HAP-1 (cell line): ENCODE data around the gene ZFR2.

Source experiments
- DNase-seq, 2 experiments: peaks; one replicate each; pipeline ENCODE4 v3.0.0-alpha.2; 2016 to 2020; ENCODE audit warnings: low spot score in 2 of 2
- H3K27me3 ChIP-seq: fragments of 250-450 bp; sonication (Bioruptor Pico); 2 replicates; pipeline ENCODE4 v1.5.1; 2020; ENCODE audit warnings: low read depth, mild to moderate bottlenecking, moderate library complexity
- H3K36me3 ChIP-seq: fragments of 250-450 bp; sonication (Bioruptor Pico); replicated peaks from 2 replicates; pipeline ENCODE4 v1.5.1; 2020; ENCODE audit warnings: mild to moderate bottlenecking
- H3K4me1 ChIP-seq: fragments of 250-450 bp; sonication (Bioruptor Pico); 2 replicates; pipeline ENCODE4 v1.5.1; 2020; ENCODE audit warnings: mild to moderate bottlenecking
- H3K4me3 ChIP-seq: fragments of 250-450 bp; sonication (Bioruptor Pico); 2 replicates; pipeline ENCODE4 v1.5.1; 2020; ENCODE audit warnings: mild to moderate bottlenecking, moderate library complexity
- H3K9me3 ChIP-seq: fragments of 250-450 bp; sonication (Bioruptor Pico); 2 replicates; pipeline ENCODE4 v1.5.1; 2020; ENCODE audit warnings: mild to moderate bottlenecking, moderate library complexity
- in situ Hi-C: fragments of 300-500 bp; cut with MboI; formaldehyde crosslinking; loops from 3 replicates; pipeline ENCODE4 v1.14.3; 2020; ENCODE audit warnings: low sequenced_read_pairs, inconsistent platforms, mixed read lengths

The ZFR2 gene

DNA sequence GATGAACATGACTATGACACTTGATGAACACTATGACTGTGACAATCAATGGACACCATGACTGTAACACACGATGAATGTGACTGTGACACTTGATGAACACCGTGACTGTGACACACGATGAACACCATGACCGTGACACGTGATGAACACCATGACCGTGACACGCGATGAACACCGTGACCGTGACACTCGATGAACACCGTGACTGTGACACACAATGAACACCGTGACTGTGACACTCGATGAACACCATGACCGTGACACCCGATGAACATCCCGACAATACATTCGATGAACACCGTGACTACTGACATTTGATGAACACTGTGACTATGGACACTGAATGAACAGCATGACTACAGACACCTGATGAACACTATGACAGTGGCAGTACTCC, 30.9 kb downstream of the ZFR2 start:
- H3K4me1 ChIP-seq, result no peaks in the 10 kb centered on the region
- DNase-seq, result no peak
- no peaks in the 10 kb centered on the region for H3K27me3 ChIP-seq
- in situ Hi-C loops, result no loop called here
- H3K9me3 ChIP-seq, result peaks cover 3% of the 10 kb centered on the region; the same call in 1 of the 2 replicates
- H3K4me3 ChIP-seq, result no peak overlapping the region
- H3K36me3 ChIP-seq, result no peaks in the 10 kb centered on the region

DNA sequence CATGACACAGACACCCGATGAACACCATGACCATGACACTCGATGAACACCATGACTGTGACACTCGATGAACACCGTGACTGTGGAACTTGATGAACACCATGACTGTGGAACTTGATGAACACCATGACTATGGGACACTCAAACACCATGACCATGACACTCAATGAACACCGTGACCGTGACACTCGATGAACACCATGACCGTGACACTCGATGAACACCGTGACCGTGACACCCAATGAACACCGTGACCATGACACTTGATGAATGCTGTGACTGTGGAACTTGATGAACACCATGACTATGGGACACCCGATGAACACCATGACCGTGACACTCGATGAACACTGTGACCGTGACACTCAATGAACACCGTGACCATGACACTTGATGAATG, 31.5 kb downstream of the ZFR2 start:
- H3K27me3 ChIP-seq, result no peaks in the 10 kb centered on the region
- in situ Hi-C loops, result no loop called here
- no peaks in the 10 kb centered on the region for H3K4me1 ChIP-seq
- H3K9me3 ChIP-seq, result peaks cover 3% of the 10 kb centered on the region; the same call in 1 of the 2 replicates
- H3K4me3 ChIP-seq, result no peak overlapping the region
- DNase-seq, result no peak
- H3K36me3 ChIP-seq, result no peaks in the 10 kb centered on the region

DNA sequence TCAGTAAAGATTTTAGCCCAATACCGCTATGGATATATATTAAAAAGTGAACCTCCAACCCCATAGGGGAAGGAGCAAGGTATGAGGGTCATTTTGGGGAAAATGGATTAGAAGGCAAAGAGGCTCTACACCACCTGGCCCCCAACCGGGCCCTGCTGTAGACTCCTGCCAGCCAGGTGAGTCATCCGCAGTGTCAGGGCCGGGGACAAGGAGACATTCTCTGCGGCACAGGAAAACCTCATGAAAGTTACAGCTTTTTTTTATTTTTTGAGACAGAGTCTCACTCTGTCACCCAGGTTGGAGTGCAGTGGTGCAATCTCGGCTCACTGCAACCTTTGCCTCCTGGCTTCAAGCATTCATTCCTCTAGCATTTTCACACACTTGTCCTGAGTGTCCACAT, 32.0 kb downstream of the ZFR2 start:
- in situ Hi-C loops, result no loop called here
- peaks cover 3% of the 10 kb centered on the region; the same call in 1 of the 2 replicates for H3K9me3 ChIP-seq
- no peak overlapping the region for H3K4me3 ChIP-seq
- H3K27me3 ChIP-seq, result no peaks in the 10 kb centered on the region
- no peak for DNase-seq
- no peaks in the 10 kb centered on the region for H3K36me3 ChIP-seq
- H3K4me1 ChIP-seq, result no peaks in the 10 kb centered on the region

DNA sequence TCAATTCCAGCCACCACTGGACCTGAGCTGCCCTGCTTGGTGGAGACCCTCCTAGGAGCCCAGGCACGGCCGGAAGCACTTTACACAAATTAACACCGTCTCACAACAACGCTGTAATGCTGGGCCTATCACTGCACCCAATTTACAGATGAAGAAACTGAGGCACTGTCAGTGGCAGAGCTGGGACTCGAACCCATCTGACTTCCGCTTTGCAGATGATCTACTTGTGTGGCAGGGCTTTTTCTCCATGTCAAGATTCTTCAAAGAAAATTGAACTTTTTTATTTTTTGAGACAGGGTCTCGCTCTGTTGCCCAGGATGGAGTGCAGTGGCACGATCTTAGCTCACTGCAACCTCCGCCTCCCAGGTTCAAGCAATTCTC, 33.8 kb downstream of the ZFR2 start:
- in situ Hi-C loops, result no loop called here
- Histone ChIP-seq H3K4me1 (no peaks in the 10 kb centered on the region), H3K9me3 (peaks cover 3% of the 10 kb centered on the region; the same call in 1 of the 2 replicates), H3K27me3 (no peaks in the 10 kb centered on the region), H3K4me3 (no peak overlapping the region), H3K36me3 (no peaks in the 10 kb centered on the region)
- no peak for DNase-seq

DNA sequence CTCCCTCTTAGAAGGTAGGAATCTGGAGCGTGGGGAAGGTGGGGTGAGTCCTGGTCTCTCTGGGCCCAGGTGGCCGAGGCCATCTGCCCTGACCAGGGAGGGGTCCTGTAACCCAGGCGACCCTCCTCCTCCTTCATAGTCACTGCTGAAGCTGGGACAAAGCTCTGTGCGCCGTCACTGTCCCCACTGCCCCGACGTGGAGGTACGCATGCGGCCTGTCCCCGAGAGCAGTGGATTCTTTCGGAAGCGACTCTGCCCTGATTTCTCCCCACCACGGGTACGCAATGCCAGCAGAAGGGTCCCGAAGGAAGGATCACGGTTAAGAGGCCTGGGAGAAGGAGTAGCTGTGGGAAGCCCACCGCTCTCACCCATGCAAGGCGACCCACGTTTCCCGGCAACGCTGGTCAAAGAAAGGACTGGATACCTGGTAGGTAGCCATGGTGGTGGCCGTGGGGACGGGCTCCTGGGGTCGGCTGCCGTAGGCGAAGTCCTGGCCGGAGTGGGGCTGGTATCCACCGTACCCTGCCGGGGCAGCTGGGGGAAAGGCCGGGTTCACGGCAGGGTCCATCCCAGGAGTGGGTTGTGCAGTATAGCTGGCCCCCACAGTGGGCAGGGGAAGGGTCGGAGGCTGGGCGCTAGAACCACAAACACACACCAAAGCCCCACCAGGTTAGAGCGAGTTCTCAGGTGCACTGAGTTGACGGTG, 34.3 kb downstream of the ZFR2 start:
- Histone ChIP-seq H3K9me3 (peaks cover 3% of the 10 kb centered on the region; the same call in 1 of the 2 replicates), H3K4me1 (no peaks in the 10 kb centered on the region), H3K27me3 (no peaks in the 10 kb centered on the region), H3K4me3 (no peak overlapping the region), H3K36me3 (no peaks in the 10 kb centered on the region)
- DNase-seq, result no peak
- in situ Hi-C loops, result no loop called here

DNA sequence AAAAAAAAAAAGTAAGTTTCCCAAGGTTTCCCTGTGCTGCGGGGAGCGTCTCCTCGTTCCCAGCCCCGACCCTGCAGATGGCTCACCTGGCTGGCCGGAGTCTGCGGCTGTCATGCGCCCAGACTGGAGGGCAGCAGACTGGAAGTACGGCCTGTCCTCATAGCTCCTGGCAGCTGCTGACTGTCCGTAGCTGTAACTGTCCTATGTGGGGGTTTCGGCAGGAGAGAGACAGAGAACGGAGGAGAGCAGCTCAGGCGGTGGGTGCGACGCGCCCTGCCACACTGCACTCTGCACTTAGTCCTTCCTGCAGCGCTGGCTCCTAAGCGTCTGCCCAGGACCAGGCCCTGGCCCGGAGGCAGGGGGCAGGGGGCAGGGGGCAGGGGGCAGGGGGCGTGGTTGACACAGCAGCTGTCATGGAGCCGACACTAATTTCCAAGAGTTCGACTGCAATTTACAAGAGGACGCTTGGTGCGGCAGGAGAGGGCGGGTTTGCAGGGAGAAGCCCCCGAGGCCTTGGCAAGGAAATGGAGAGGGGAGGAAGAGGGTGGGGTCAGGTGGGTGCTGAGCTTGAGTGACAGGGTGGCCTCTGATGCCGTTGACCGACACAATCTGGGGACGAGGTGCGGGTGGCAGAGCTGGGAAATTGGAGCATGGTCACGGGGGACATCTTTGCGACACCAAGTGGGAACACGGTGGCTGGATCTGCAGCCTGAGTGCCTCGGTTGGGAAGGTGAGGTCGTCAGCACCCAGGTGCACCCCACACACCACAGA, 35.1 kb downstream of the ZFR2 start:
- in situ Hi-C loops, result no loop called here

DNA sequence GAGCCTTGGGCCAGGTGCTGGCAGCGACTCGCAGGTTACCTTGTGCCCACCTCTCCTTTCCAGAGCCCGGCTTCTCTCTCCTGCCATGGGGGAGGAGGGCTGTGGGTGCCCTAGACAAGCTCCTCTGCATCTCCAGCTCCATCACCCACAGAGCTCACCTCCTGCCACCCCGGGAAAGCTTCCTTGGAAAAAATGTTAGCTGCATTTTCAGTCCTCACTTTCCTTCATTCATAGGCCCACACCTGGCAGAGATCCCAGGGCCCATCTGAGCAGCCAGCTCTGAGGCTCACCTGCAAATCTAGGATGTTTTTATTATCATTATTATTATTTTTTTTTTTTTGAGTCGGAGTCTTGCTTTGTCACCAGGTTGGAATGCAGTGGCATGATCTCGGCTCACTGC, 36.8 kb downstream of the ZFR2 start:
- H3K4me1 ChIP-seq, result no peaks in the 10 kb centered on the region
- in situ Hi-C loops, result no loop called here
- H3K36me3 ChIP-seq, result no peaks in the 10 kb centered on the region
- H3K9me3 ChIP-seq, result no peaks in the 10 kb centered on the region
- H3K27me3 ChIP-seq, result no peaks in the 10 kb centered on the region
- H3K4me3 ChIP-seq, result no peak overlapping the region
- DNase-seq, result no peak

More for the DNA sequence above, 35.1 kb downstream of the ZFR2 start:
- no peak for DNase-seq
- Histone ChIP-seq H3K27me3 (no peaks in the 10 kb centered on the region), H3K4me3 (no peak overlapping the region), H3K36me3 (no peaks in the 10 kb centered on the region), H3K9me3 (peaks cover 3% of the 10 kb centered on the region; the same call in 1 of the 2 replicates), H3K4me1 (no peaks in the 10 kb centered on the region)

DNA sequence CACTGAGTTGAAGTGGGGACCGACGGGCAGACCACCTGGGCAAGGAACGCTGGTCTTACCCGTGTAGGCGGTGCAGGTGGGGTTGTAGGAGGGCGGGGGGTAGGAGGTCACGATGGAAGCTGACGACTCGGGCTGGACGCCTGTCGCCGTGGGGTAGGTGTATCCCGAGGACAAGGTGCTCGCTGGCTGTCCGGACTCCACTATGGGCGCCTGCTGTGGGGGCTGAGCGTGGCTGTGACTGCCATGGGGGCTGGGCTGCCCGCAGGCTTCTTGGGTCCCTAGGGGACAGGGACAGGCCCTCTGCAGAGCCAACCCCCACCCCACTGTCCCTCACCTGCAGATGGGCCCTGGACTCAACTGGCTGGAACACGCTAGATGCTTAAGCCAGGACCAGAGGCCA, 37.2 kb downstream of the ZFR2 start:
- Histone ChIP-seq H3K36me3 (no peaks in the 10 kb centered on the region), H3K9me3 (no peaks in the 10 kb centered on the region), H3K4me3 (no peak overlapping the region), H3K27me3 (no peaks in the 10 kb centered on the region), H3K4me1 (no peaks in the 10 kb centered on the region)
- no peak for DNase-seq
- in situ Hi-C loops, result no loop called here

DNA sequence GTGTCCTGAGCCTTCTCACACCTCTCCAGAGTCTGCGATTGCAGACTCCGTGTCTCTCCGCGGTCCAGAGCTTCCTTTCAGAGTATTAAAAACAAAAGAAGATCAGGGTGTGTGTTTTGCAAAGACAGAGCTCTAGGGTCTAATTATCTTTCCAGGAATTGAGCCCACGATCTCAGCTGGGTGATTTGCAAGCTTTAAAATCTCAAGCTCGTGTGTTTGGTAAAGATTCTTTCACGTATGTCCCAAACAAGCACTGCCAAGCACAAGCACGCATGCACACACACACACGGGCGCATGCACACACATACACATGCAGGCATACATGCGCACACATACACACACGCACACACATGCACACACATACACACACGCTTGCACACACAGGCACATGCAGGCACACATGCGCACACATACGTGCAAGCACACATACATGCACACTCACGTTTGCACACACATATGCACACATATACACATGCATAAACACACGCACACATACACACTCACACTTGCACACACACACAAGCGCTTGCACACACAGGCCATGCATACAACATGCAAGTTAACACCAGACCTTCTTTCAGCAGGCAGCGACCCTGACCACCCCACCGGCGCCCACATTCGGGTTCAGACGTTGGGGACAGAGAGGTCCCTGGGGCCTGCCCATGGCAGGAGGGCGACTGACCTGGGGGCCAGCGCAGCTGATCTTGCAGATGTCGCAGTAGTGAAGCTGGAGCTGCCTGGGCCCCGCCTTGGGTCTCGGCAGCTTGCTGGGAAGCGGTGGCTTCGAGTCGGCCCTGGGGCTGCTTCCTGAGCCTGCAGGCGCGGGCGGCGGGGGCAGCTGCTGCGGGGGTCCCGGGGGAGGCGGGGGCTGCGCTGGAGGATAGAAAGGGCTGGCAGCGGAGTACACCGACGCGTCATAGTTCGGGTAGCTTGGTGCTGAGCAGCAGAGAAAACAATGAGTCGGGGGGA, 37.9 kb downstream of the ZFR2 start:
- no peak for DNase-seq
- Histone ChIP-seq H3K9me3 (no peaks in the 10 kb centered on the region), H3K4me1 (no peaks in the 10 kb centered on the region), H3K27me3 (no peaks in the 10 kb centered on the region), H3K4me3 (no peak overlapping the region), H3K36me3 (no peaks in the 10 kb centered on the region)
- in situ Hi-C loops, result no loop called here

DNA sequence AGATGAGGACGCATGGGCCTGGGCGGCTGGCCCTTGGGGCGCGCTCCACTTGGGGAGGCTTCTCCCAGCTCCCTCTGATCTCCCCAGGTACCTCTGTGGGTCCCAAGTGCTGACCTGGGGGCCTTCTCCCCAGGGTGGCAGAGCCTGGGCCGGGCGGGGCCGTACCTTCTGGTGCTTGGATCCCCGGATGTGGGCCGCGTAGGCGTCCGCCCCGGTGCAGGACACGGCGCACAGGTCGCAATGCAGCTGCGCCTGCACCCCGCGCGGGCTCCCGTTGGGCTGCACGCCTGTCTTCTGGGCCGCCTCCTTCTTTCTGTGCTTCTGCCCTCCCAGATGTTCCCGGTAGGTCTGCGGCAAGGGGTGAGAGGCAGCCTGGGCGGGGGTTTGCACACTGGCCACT, 41.5 kb downstream of the ZFR2 start:
- no peaks in the 10 kb centered on the region for H3K4me1 ChIP-seq
- DNase-seq, result no peak
- H3K36me3 ChIP-seq, result no peaks in the 10 kb centered on the region
- no peaks in the 10 kb centered on the region for H3K9me3 ChIP-seq
- no peak overlapping the region for H3K4me3 ChIP-seq
- in situ Hi-C loops, result no loop called here
- no peaks in the 10 kb centered on the region for H3K27me3 ChIP-seq

DNA sequence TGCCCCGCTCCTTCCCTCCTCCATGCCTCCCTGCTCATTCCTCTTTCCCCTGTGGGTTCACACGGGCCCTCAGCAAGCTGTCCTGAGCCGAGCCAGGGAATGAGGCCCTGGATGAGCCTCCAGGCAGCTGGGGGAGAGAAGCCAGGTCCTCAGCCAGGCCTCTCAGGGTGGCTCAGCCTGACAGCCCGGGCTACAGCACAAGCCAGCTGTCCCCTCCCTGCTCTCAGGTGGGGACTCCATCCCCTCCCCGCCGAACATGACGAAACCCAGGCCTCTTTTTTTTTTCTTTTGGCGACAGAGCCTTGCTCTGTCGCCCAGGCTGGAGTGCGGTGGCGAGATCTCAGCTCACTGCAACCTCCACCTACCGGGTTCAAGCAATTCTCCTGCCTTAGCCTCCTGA, 42.7 kb downstream of the ZFR2 start:
- in situ Hi-C loops, result no loop called here

DNA sequence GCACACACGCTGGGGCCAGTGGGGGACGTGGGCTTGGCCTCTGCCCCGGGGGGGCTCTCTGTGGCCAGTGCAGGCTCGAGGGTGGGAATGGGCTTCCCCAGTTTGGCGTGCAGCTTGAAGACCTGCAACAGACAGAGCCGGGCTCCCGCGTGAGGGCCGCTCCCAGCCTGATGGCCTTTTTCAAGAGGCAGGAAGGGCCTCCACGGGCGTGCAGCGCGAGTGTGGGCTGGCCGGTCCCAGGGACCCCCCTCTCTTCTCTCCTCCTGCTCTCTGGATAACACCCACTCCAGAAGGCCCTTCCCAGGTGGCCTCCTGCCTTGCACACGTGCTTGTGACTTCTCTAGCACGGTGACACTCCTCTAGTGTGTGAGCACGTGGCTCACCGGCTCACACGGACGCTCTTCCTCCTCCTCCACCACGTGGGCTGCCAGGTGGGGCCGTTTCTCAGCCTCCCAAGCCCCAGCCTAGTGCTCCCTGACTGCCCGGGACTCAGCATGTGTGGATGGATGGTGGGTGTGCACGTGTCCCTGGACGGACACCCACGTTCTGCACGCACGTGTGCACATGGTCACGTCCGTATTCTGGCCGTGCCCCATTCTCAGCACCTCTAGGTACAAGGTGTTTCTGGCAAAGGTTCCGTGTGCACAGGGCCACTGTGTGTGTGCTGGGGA, 43.4 kb downstream of the ZFR2 start:
- in situ Hi-C loops, result no loop called here
- H3K27me3 ChIP-seq, result no peaks in the 10 kb centered on the region
- no peaks in the 10 kb centered on the region for H3K9me3 ChIP-seq
- H3K4me1 ChIP-seq, result no peaks in the 10 kb centered on the region
- H3K36me3 ChIP-seq, result no peaks in the 10 kb centered on the region
- H3K4me3 ChIP-seq, result no peak overlapping the region
- DNase-seq, result no peak

More for the DNA sequence above, 42.7 kb downstream of the ZFR2 start:
- Histone ChIP-seq H3K4me3 (no peak overlapping the region), H3K9me3 (no peaks in the 10 kb centered on the region), H3K27me3 (no peaks in the 10 kb centered on the region), H3K36me3 (no peaks in the 10 kb centered on the region), H3K4me1 (no peaks in the 10 kb centered on the region)
- DNase-seq, result no peak

DNA sequence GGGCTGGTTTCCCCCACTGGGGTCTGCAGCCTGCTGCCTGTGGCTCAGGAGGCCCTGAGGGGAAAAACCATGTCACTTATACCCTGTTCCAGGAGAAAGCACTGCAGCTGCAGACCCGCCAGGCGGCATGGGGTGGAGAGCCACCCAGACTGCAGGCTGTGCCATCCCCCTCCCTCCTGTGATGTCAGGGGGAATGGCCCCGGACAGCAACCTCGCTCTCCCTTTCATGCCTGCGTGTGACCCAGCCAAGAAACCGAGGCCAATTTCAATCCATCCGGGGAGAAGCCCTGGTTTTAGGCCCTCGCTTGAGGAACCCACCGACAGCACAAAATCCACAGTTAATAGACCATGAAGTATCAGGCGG, 45.5 kb downstream of the ZFR2 start:
- Histone ChIP-seq H3K4me1 (no peaks in the 10 kb centered on the region), H3K27me3 (no peaks in the 10 kb centered on the region), H3K9me3 (no peaks in the 10 kb centered on the region), H3K4me3 (no peak overlapping the region), H3K36me3 (no peaks in the 10 kb centered on the region)
- in situ Hi-C loops, result no loop called here
- no peak for DNase-seq
